HCT116 (cell line): ENCODE data around the gene RASL10B.

Experiments used
- ATF3 ChIP-seq: IDR thresholded peaks from 2 replicates; pipeline ENCODE4 v1.6.1; 2012
- CEBPB ChIP-seq: IDR thresholded peaks from 2 replicates; pipeline ENCODE4 v1.6.1; 2012; ENCODE audit warnings: low read depth
- EGR1 ChIP-seq: IDR thresholded peaks from 2 replicates; pipeline ENCODE4 v1.6.1; 2012; ENCODE audit warnings: low read depth
- EZH2 ChIP-seq: fragments of 200-600 bp; sonication (generic); IDR thresholded peaks from 2 replicates; pipeline ENCODE4 v1.6.1; 2017; ENCODE audit warnings: antibody characterized with exemption, mixed run types
- EZH2phosphoT487 ChIP-seq: fragments of 200-600 bp; IDR thresholded peaks from 2 replicates; pipeline ENCODE4 v1.6.1; 2018; ENCODE audit warnings: antibody characterized with exemption, borderline replicate concordance
- MAX ChIP-seq: IDR thresholded peaks from 2 replicates; pipeline ENCODE4 v1.6.1; 2012
- POLR2A ChIP-seq: IDR thresholded peaks from 2 replicates; pipeline ENCODE4 v1.7.0; 2011; ENCODE audit warnings: borderline replicate concordance; ENCODE audit not compliant: insufficient read depth, insufficient read length; ENCODE audit errors: extremely low read depth
- POLR2AphosphoS5 ChIP-seq: IDR thresholded peaks from 2 replicates; pipeline ENCODE4 v1.6.1; 2011; ENCODE audit warnings: mild to moderate bottlenecking, low read depth, low read length, moderate library complexity
- SIN3A ChIP-seq: IDR thresholded peaks from 2 replicates; pipeline ENCODE4 v1.6.1; 2012; ENCODE audit warnings: low read depth
- TCF7L2 ChIP-seq: IDR thresholded peaks from 2 replicates; pipeline ENCODE4 v1.7.0; 2011; ENCODE audit warnings: borderline replicate concordance, inconsistent platforms; ENCODE audit not compliant: insufficient read depth, insufficient read length; ENCODE audit errors: extremely low read depth
- YY1 ChIP-seq: IDR thresholded peaks from 2 replicates; pipeline ENCODE4 v1.6.1; 2011; ENCODE audit warnings: low read length, low read depth, moderate library complexity, mild to moderate bottlenecking; ENCODE audit not compliant: insufficient replicate concordance; ENCODE audit errors: extremely low read depth
- ZNF274 ChIP-seq: fragments of 200-500 bp; sonication (Bioruptor generic); IDR thresholded peaks from 2 replicates; pipeline ENCODE4 v1.6.1; 2014; ENCODE audit warnings: mild to moderate bottlenecking, low read depth, low read length, inconsistent platforms
- TF ChIP-seq, protein P1 (sequence below), 3 experiments: fragments of 200-600 bp in 1 of 3; sonication (generic) in 1 of 3; IDR thresholded peaks in 2 of 3; conservative IDR thresholded peaks in 1 of 3; 2 replicates each; pipeline ENCODE4 v1.5.1; 2012 to 2017; ENCODE audit warnings: low read depth in 2 of 3, low read length in 2 of 3, antibody characterized with exemption in 1 of 3, borderline replicate concordance in 1 of 3, control low read depth in 1 of 3, mild to moderate bottlenecking in 1 of 3, mixed read lengths in 1 of 3, mixed run types in 1 of 3, moderate library complexity in 1 of 3; ENCODE audit not compliant: insufficient read depth in 1 of 3
- TF ChIP-seq, protein P2 (sequence below): IDR thresholded peaks from 2 replicates; pipeline ENCODE4 v1.6.1; 2012; ENCODE audit warnings: low read depth

DNA sequence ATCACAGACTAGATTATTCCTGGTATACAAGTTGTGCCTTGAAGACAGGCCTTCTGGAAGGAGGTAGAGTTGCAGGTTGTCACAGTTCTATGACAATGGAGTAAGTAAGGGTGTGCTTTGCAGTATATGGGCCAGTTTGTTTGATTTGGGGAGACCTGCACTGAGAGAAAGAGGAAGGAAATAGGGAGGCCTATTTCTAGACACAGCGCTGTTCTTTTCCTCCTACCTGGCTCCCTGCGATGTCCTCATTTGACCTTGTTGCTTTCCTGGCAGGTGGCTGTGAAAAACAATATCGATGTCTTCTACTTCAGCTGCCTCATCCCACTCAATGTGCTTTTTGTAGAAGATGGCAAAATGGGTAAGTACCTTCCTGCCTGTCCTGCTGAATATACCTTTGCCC is 22.5 kb upstream of the RASL10B start:
- no peak for TF ChIP-seq CEBPB
- TF ChIP-seq, protein P1, sequence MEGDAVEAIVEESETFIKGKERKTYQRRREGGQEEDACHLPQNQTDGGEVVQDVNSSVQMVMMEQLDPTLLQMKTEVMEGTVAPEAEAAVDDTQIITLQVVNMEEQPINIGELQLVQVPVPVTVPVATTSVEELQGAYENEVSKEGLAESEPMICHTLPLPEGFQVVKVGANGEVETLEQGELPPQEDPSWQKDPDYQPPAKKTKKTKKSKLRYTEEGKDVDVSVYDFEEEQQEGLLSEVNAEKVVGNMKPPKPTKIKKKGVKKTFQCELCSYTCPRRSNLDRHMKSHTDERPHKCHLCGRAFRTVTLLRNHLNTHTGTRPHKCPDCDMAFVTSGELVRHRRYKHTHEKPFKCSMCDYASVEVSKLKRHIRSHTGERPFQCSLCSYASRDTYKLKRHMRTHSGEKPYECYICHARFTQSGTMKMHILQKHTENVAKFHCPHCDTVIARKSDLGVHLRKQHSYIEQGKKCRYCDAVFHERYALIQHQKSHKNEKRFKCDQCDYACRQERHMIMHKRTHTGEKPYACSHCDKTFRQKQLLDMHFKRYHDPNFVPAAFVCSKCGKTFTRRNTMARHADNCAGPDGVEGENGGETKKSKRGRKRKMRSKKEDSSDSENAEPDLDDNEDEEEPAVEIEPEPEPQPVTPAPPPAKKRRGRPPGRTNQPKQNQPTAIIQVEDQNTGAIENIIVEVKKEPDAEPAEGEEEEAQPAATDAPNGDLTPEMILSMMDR (IDR thresholded peaks at IDR 0.05 in 2 of 3, conservative IDR thresholded peaks at IDR 0.05 in 1 of 3; ENCODE audit: borderline replicate concordance in 1 of 3, insufficient read depth in 1 of 3, low read depth in 2 of 3, low read length in 2 of 3), result no peak
- no peak for TF ChIP-seq YY1
- no peak for TF ChIP-seq SIN3A
- no peak for TF ChIP-seq ATF3
- TF ChIP-seq MAX, result no peak
- TF ChIP-seq, protein P2, sequence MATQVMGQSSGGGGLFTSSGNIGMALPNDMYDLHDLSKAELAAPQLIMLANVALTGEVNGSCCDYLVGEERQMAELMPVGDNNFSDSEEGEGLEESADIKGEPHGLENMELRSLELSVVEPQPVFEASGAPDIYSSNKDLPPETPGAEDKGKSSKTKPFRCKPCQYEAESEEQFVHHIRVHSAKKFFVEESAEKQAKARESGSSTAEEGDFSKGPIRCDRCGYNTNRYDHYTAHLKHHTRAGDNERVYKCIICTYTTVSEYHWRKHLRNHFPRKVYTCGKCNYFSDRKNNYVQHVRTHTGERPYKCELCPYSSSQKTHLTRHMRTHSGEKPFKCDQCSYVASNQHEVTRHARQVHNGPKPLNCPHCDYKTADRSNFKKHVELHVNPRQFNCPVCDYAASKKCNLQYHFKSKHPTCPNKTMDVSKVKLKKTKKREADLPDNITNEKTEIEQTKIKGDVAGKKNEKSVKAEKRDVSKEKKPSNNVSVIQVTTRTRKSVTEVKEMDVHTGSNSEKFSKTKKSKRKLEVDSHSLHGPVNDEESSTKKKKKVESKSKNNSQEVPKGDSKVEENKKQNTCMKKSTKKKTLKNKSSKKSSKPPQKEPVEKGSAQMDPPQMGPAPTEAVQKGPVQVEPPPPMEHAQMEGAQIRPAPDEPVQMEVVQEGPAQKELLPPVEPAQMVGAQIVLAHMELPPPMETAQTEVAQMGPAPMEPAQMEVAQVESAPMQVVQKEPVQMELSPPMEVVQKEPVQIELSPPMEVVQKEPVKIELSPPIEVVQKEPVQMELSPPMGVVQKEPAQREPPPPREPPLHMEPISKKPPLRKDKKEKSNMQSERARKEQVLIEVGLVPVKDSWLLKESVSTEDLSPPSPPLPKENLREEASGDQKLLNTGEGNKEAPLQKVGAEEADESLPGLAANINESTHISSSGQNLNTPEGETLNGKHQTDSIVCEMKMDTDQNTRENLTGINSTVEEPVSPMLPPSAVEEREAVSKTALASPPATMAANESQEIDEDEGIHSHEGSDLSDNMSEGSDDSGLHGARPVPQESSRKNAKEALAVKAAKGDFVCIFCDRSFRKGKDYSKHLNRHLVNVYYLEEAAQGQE, result no peak
- TF ChIP-seq POLR2AphosphoS5, result no peak
- TF ChIP-seq ZNF274, result no peak
- no peak for TF ChIP-seq POLR2A
- no peak for TF ChIP-seq EZH2phosphoT487
- no peak for TF ChIP-seq EGR1
- no peak for TF ChIP-seq EZH2
- TF ChIP-seq TCF7L2, result no peak
